ENCODE results near the gene HOXA5. TPM values are rescaled to one million over a fixed set of nuclear protein-coding genes. Genes with fewer than 3 reads are reported as not detected.
A peak's percentile ranks its signal among the peaks of the same experiment; 100 is the strongest.

HOXA5 gene
- total RNA-seq, 1 donor from 2014 or later, result not detected

GRCh38 chr7:27092819-27093110 is 50.7 kb downstream of the HOXA5 start:
- no peaks in the 10 kb centered on the region for H3K9me3 Mint-ChIP-seq (ENCODE audit: low read depth)
- TF ChIP-seq CTCF (IDR thresholded peaks at IDR 0.05), result no peak
- H3K4me3 Mint-ChIP-seq (ENCODE audit: unreplicated experiment), result no peak overlapping the region
- no peak overlapping the region for H3K27ac Mint-ChIP-seq (ENCODE audit: unreplicated experiment)
- DNase-seq (ENCODE audit: low spot score), result no peak
- H3K4me1 Mint-ChIP-seq (ENCODE audit: low read depth), result peaks cover 19% of the 10 kb centered on the region
- H3K27me3 Mint-ChIP-seq (ENCODE audit: low read depth), result peaks cover 61% of the 10 kb centered on the region
- peaks cover 3% of the 10 kb centered on the region for H3K36me3 Mint-ChIP-seq (ENCODE audit: low read depth)

- Mint-ChIP-seq H3K27me3 (ENCODE audit: low read depth) (peaks cover 59% of the 10 kb centered on the region), H3K27ac (ENCODE audit: unreplicated experiment) (no peak overlapping the region), H3K9me3 (ENCODE audit: low read depth) (no peaks in the 10 kb centered on the region), H3K36me3 (ENCODE audit: low read depth) (peaks cover 1% of the 10 kb centered on the region), H3K4me1 (ENCODE audit: low read depth) (peaks cover 15% of the 10 kb centered on the region), H3K4me3 (ENCODE audit: unreplicated experiment) (no peak overlapping the region)
- no peak for TF ChIP-seq CTCF (IDR thresholded peaks at IDR 0.05)
- DNase-seq (ENCODE audit: low spot score), result no peak
These were observed 51.3 kb downstream of the HOXA5 start for GRCh38 chr7:27091941-27092818.

- H3K27ac Mint-ChIP-seq (ENCODE audit: unreplicated experiment), result no peak overlapping the region
- no peaks in the 10 kb centered on the region for H3K9me3 Mint-ChIP-seq (ENCODE audit: low read depth)
- H3K4me3 Mint-ChIP-seq (ENCODE audit: unreplicated experiment), result no peak overlapping the region
- DNase-seq (ENCODE audit: low spot score), result no peak
- H3K36me3 Mint-ChIP-seq (ENCODE audit: low read depth), result no peaks in the 10 kb centered on the region
- no peak for TF ChIP-seq CTCF (IDR thresholded peaks at IDR 0.05)
- H3K27me3 Mint-ChIP-seq (ENCODE audit: low read depth), result peaks cover 57% of the 10 kb centered on the region
- H3K4me1 Mint-ChIP-seq (ENCODE audit: low read depth), result peaks cover 14% of the 10 kb centered on the region
These were observed 52.4 kb downstream of the HOXA5 start for GRCh38 chr7:27091105-27091504.

Small RNA genes within 50 kb of the gene (microRNA-seq; reads per million reads assigned to microRNA genes)
- gene MIR196B (ENCODE audit: borderline number of aligned reads), result 18.3 reads per million, percentile 33 among the genes with 10 or more reads in this experiment

Other genes with a start within 250 kb of the HOXA5 start
- 2.7 to 2.9 TPM in 2 of 3 replicates, not detected in the other for gene HOXA1, start 47.7 kb downstream of the HOXA5 start, total RNA-seq
- 8.3 to 10.2 TPM in 2 of 3 replicates, not detected in the other for gene HOXA2, start 41.0 kb downstream of the HOXA5 start, total RNA-seq
- 0.30 TPM in 1 of 3 replicates, not detected in the others for gene HOXA4, start 12.9 kb downstream of the HOXA5 start, total RNA-seq
- not detected in 3 replicates for gene HOXA6, start 4.1 kb upstream of the HOXA5 start, total RNA-seq
- gene HOXA3, start 8.9 kb upstream of the HOXA5 start, total RNA-seq, result 9.3 to 12.1 TPM in 2 of 3 replicates, not detected in the other
- gene HOXA7, start 13.0 kb upstream of the HOXA5 start, total RNA-seq, result not detected in 3 replicates
- gene HOXA9, start 21.9 kb upstream of the HOXA5 start, total RNA-seq, result not detected in 3 replicates
- 0.12 to 0.21 TPM in 2 of 3 replicates, not detected in the other for gene HOXA10, start 30.6 kb upstream of the HOXA5 start, total RNA-seq
- gene HOXA11, start 41.6 kb upstream of the HOXA5 start, total RNA-seq, result not detected in 3 replicates
- gene HOXA13, start 56.4 kb upstream of the HOXA5 start, total RNA-seq, result not detected in 3 replicates
- not detected in 3 replicates for gene EVX1, start 99.1 kb upstream of the HOXA5 start, total RNA-seq